BJ (cell line): ENCODE results near the gene CHI3L2. TPM values are rescaled to one million over a fixed set of nuclear protein-coding genes. Genes with fewer than 3 reads are reported as not detected.
"Not testable (repeated sequence)": the region's sequence is repeated elsewhere in the genome, so short reads cannot be mapped to it uniquely, and the experiment has no call there.

Experiments used
- CTCF ChIA-PET: fragments of 350-600 bp; formaldehyde crosslinking; extraction: SDS; loops from one replicate; lab custom pipeline; 2021; ENCODE audit warnings: antibody characterized with exemption, inconsistent platforms; lab: Yijun Ruan, JAX
- POLR2A ChIA-PET: fragments of 300-600 bp; sonication (Branson Sonifier 250); formaldehyde crosslinking; extraction: SDS; loops from one replicate; lab custom pipeline; 2021; ENCODE audit warnings: antibody characterized with exemption; lab: Charles Lee
- DNase-seq: peaks from one replicate; pipeline ENCODE4 v3.0.0-alpha.2; 2011; ENCODE audit warnings: low read depth
- H3K27me3 ChIP-seq: 2 replicates; pipeline ENCODE4 v1.6.0; 2011; ENCODE audit warnings: low read length; ENCODE audit not compliant: control insufficient read depth, insufficient read depth
- H3K36me3 ChIP-seq: 2 replicates; pipeline ENCODE4 v1.5.1; 2011; ENCODE audit warnings: low read length; ENCODE audit not compliant: control insufficient read depth, insufficient read depth
- H3K4me3 ChIP-seq: 2 replicates; pipeline ENCODE4 v1.5.1; 2011; ENCODE audit warnings: low read depth, mild to moderate bottlenecking, control low read depth, low read length
- CTCF ChIP-seq: IDR thresholded peaks from 2 replicates; pipeline ENCODE4 v1.5.1; 2011; ENCODE audit warnings: low read depth, mild to moderate bottlenecking, control low read depth, inconsistent platforms, low read length, moderate library complexity; ENCODE audit not compliant: insufficient read depth
- polyA plus RNA-seq: library from polyadenylated mRNA; depleted of rRNA; stranded (reverse); fragments of >200 nt; gene quantifications from 2 replicates; pipeline ENCODE4 v1.2.3, GENCODE V29; 2011

The CHI3L2 gene
- polyA plus RNA-seq, 1 experiment: 0.05 TPM

- Histone ChIP-seq H3K36me3 (no peaks in the 10 kb centered on the region), H3K27me3 (0 out of 2 replicates have a peak, but pooled peaks cover 2% of the 10 kb centered on the region), H3K4me3 (no peak overlapping the region)
- DNase-seq: no peak
- ChIA-PET CTCF (interaction anchor here (0.8 kb wide), 1 partner anchor 10 kb away, joined by 3 read pairs; no protein-coding TSS in a partner anchor), POLR2A (interaction anchor here (0.5 kb wide), 1 partner anchor 1099 kb away, joined by 12 read pairs; no protein-coding TSS in a partner anchor)
- no peak for TF ChIP-seq CTCF
Measured at GRCh38 chr1:111212634-111213335, 14.7 kb upstream of the CHI3L2 start.

- no peak for DNase-seq
- TF ChIP-seq CTCF: no peak
- POLR2A ChIA-PET: no interaction called here
- Histone ChIP-seq H3K27me3 (0 out of 2 replicates have a peak, but pooled peaks cover 2% of the 10 kb centered on the region), H3K4me3 (no peak overlapping the region), H3K36me3 (no peaks in the 10 kb centered on the region)
- CTCF ChIA-PET: no interaction called here
Measured at GRCh38 chr1:111213412-111213811, 14.1 kb upstream of the CHI3L2 start.

GRCh38 chr1:111214074-111214801 lies 13.3 kb upstream of the CHI3L2 start:
- Histone ChIP-seq H3K27me3 (no peaks in the 10 kb centered on the region), H3K4me3 (no peak overlapping the region), H3K36me3 (no peaks in the 10 kb centered on the region)
- DNase-seq: no peak
- ChIA-PET POLR2A (no interaction called here), CTCF (interaction anchor here (0.7 to 0.9 kb wide), 2 partner anchors 9 to 31 kb away, joined by 3 read pairs; no protein-coding TSS in a partner anchor)
- TF ChIP-seq CTCF: no peak

- ChIA-PET CTCF (interaction anchor here (0.7 to 1.4 kb wide), 3 partner anchors 8 to 185 kb away, joined by 3 read pairs; no protein-coding TSS in a partner anchor), POLR2A (no interaction called here)
- no peaks in the 10 kb centered on the region for H3K27me3 ChIP-seq
- H3K4me3 ChIP-seq: no peak overlapping the region
- DNase-seq: no peak
- no peaks in the 10 kb centered on the region for H3K36me3 ChIP-seq
- TF ChIP-seq CTCF: no peak
Measured at GRCh38 chr1:111214884-111215283, 12.6 kb upstream of the CHI3L2 start.

- H3K27me3 ChIP-seq, H3K36me3 ChIP-seq, POLR2A ChIA-PET, DNase-seq, H3K4me3 ChIP-seq: not testable (repeated sequence)
- CTCF ChIA-PET: interaction anchor here (1.2 to 1.4 kb wide), 2 partner anchors 185 to 186 kb away, joined by 3 read pairs; no protein-coding TSS in a partner anchor
Measured at GRCh38 chr1:111215285-111215684, 12.2 kb upstream of the CHI3L2 start.
